PC-9 (cell line): Measurements from ENCODE around the gene JUND. TPM values are rescaled to one million over a fixed set of nuclear protein-coding genes. Genes with fewer than 3 reads are reported as not detected.

Experiments used
- BruUV-seq: library from RNA; stranded (reverse); fragments of 400-500 nt; replicated peaks from 2 replicates; lab custom pipeline; 2021; lab: Mats Ljungman, UMichigan
- CTCF ChIA-PET: fragments of 300-600 bp; sonication (Branson Sonifier 250); formaldehyde crosslinking; loops from one replicate; lab custom pipeline; 2022; ENCODE audit warnings: antibody characterized with exemption; lab: Charles Lee
- POLR2A ChIA-PET: fragments of 300-600 bp; sonication (Branson Sonifier 250); formaldehyde crosslinking; loops from one replicate; lab custom pipeline; 2022; ENCODE audit warnings: antibody characterized with exemption; ENCODE audit not compliant: unreplicated experiment; lab: Charles Lee
- DNase-seq, 2 experiments: peaks; one replicate each; pipeline versions ENCODE4 v3.0.0 to v3.0.0-alpha.2; 2015 to 2022; ENCODE audit warnings: mixed read lengths in 1 of 2
- H2AFZ ChIP-seq: fragments of 200-600 bp; sonication (generic); 2 replicates; pipeline ENCODE4 v1.8.1; 2017; ENCODE audit warnings: antibody characterized with exemption
- H3F3A ChIP-seq: fragments of 200-600 bp; sonication (generic); 2 replicates; pipeline ENCODE4 v1.8.1; 2017; ENCODE audit warnings: antibody characterized with exemption, mild to moderate bottlenecking, low read depth; ENCODE audit not compliant: insufficient read depth
- H3K27ac ChIP-seq: fragments of 200-600 bp; sonication (generic); 2 replicates; pipeline ENCODE4 v1.6.1; 2016; ENCODE audit warnings: mixed run types
- H3K27me3 ChIP-seq: fragments of 200-600 bp; sonication (generic); 2 replicates; pipeline ENCODE4 v1.6.1; 2016; ENCODE audit warnings: low read depth, mixed run types; ENCODE audit not compliant: insufficient read depth
- H3K36me3 ChIP-seq: fragments of 200-600 bp; sonication (generic); 2 replicates; pipeline ENCODE4 v1.6.1; 2016; ENCODE audit warnings: low read depth, mixed run types
- H3K4me1 ChIP-seq: fragments of 200-600 bp; sonication (generic); replicated peaks from 2 replicates; pipeline ENCODE4 v1.6.1; 2016; ENCODE audit warnings: mixed run types; ENCODE audit not compliant: insufficient read depth
- H3K4me2 ChIP-seq: fragments of 200-600 bp; sonication (generic); 2 replicates; pipeline ENCODE4 v1.6.1; 2017; ENCODE audit warnings: mixed run types
- H3K4me3 ChIP-seq: fragments of 200-600 bp; sonication (generic); 2 replicates; pipeline ENCODE4 v1.6.1; 2016; ENCODE audit warnings: mixed run types
- H3K79me2 ChIP-seq: fragments of 200-600 bp; sonication (generic); 2 replicates; pipeline ENCODE4 v1.6.1; 2017; ENCODE audit warnings: low read depth, mixed run types
- H3K9me2 ChIP-seq: fragments of 200-600 bp; sonication (generic); 2 replicates; pipeline ENCODE4 v1.8.1; 2017; ENCODE audit warnings: mild to moderate bottlenecking; ENCODE audit not compliant: insufficient read depth
- H3K9me3 ChIP-seq: fragments of 200-600 bp; sonication (generic); 2 replicates; pipeline ENCODE4 v1.8.1; 2016; ENCODE audit warnings: low read depth; ENCODE audit not compliant: insufficient read depth
- H4K20me1 ChIP-seq: fragments of 200-600 bp; sonication (generic); 2 replicates; pipeline ENCODE4 v1.8.1; 2017; ENCODE audit not compliant: insufficient read depth
- EZH2 ChIP-seq: fragments of 200-600 bp; sonication (generic); IDR thresholded peaks from 2 replicates; pipeline ENCODE4 v1.8.0; 2017; ENCODE audit warnings: antibody characterized with exemption, low read depth
- intact Hi-C: fragments of 100-400 bp; cut with micrococcal nuclease; formaldehyde crosslinking; loops from one replicate; pipeline ENCODE4 v1.10.0; 2022; ENCODE audit not compliant: unreplicated experiment
- total RNA-seq: library from RNA; stranded (reverse); gene quantifications from 2 replicates; pipeline ENCODE4 v1.2.3, GENCODE V29; 2021
- TF ChIP-seq, protein P1 (sequence below): fragments of 200-600 bp; sonication (generic); conservative IDR thresholded peaks from 2 replicates; pipeline ENCODE4 v1.6.1; 2017; ENCODE audit warnings: mixed run types, antibody characterized with exemption, mild to moderate bottlenecking, moderate library complexity

The JUND gene
- total RNA-seq, 1 experiment from 2014 or later, result 115 TPM

GRCh38 chr19:18252370-18252717 is 29.1 kb downstream of the JUND start:
- H3K9me2 ChIP-seq, result no peaks in the 10 kb centered on the region
- no peak overlapping the region for H2AFZ ChIP-seq
- DNase-seq, result no peak
- ChIA-PET POLR2A (no interaction called here), CTCF (interaction anchor here (0.5 to 1.6 kb wide), 9 partner anchors 12 to 453 kb away, joined by 3 to 11 read pairs (median 4); partner anchors contain the start of gene IFI30)
- no peak overlapping the region for H3K27ac ChIP-seq
- intact Hi-C loops, result loop anchor here (1.0 to 10.0 kb wide), 4 partner anchors 44 to 162 kb away; partner anchors contain the start of genes MPV17L2 and SSBP4
- H3K4me2 ChIP-seq, result no peak overlapping the region
- TF ChIP-seq, protein P1, sequence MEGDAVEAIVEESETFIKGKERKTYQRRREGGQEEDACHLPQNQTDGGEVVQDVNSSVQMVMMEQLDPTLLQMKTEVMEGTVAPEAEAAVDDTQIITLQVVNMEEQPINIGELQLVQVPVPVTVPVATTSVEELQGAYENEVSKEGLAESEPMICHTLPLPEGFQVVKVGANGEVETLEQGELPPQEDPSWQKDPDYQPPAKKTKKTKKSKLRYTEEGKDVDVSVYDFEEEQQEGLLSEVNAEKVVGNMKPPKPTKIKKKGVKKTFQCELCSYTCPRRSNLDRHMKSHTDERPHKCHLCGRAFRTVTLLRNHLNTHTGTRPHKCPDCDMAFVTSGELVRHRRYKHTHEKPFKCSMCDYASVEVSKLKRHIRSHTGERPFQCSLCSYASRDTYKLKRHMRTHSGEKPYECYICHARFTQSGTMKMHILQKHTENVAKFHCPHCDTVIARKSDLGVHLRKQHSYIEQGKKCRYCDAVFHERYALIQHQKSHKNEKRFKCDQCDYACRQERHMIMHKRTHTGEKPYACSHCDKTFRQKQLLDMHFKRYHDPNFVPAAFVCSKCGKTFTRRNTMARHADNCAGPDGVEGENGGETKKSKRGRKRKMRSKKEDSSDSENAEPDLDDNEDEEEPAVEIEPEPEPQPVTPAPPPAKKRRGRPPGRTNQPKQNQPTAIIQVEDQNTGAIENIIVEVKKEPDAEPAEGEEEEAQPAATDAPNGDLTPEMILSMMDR, result no peak
- no peak for TF ChIP-seq EZH2
- H3K9me3 ChIP-seq, result no peaks in the 10 kb centered on the region
- no peaks in the 10 kb centered on the region for H3K79me2 ChIP-seq
- H3K27me3 ChIP-seq, result no peaks in the 10 kb centered on the region
- peaks cover 39% of the 10 kb centered on the region for H3K4me1 ChIP-seq
- H4K20me1 ChIP-seq, result no peaks in the 10 kb centered on the region
- H3F3A ChIP-seq, result peaks cover 43% of the 10 kb centered on the region
- H3K4me3 ChIP-seq, result no peak overlapping the region
- H3K36me3 ChIP-seq, result no peaks in the 10 kb centered on the region
- no TSS peak for BruUV-seq

DNA sequence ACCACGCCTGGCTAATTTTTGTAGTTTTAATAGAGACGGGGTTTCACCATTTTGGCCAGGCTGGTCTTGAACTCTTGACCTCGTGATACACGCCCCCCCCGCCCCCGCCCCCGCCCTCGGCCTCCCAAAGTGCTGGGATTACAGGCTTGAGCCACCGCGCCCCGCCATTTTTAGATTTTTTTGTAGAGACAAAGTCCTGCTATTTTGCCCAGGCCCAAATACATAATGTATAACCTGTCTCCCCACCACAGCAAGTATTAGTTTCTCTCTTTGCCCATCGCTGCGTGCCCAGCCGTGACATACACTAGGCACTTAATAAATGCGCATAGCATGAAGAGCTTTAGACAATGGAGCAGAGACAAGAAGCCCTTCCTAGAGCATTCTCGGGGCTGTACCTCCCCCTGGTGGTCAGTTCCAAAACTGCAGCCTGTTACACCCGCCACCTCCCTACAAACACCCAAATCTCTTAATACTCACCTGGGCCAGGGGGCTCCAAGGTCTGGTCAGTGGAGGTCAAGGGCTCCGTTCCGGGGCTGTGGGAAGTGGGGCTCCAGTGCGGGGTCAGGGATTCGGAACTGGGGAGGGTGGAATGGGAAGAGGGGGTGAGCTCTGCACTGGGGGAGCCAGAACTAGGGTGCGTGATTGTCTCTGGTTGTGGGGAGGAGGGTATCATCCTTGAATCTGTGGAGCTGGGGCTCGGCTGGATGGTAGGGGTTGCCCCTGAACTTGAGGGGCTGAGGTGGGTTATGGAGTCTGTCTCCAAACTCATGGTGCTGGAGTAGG is 29.6 kb downstream of the JUND start:
- Histone ChIP-seq H3K4me3 (no peak overlapping the region), H2AFZ (no peak overlapping the region), H3K4me2 (no peak overlapping the region), H3F3A (peaks cover 43% of the 10 kb centered on the region), H4K20me1 (no peaks in the 10 kb centered on the region), H3K4me1 (peaks cover 39% of the 10 kb centered on the region), H3K27ac (no peak overlapping the region), H3K79me2 (no peaks in the 10 kb centered on the region), H3K27me3 (no peaks in the 10 kb centered on the region), H3K36me3 (no peaks in the 10 kb centered on the region), H3K9me3 (no peaks in the 10 kb centered on the region), H3K9me2 (no peaks in the 10 kb centered on the region)
- peak; percentile 64 to 70 for DNase-seq
- ChIA-PET CTCF (interaction anchor here (0.6 to 1.3 kb wide), 4 partner anchors 43 to 454 kb away, joined by 3 to 10 read pairs (median 6); no protein-coding TSS in a partner anchor), POLR2A (interaction anchor here (0.7 kb wide), 1 partner anchor 200 kb away, joined by 3 read pairs; no protein-coding TSS in a partner anchor)
- intact Hi-C loops, result loop anchor here (1.0 to 10.0 kb wide), 5 partner anchors 43 to 244 kb away; partner anchors contain the start of genes MPV17L2 and SSBP4
- BruUV-seq, result no TSS peak
- TF ChIP-seq EZH2, result no peak
- TF ChIP-seq, protein P1, result peak; percentile 100

- intact Hi-C loops, result loop anchor here (5.0 to 10.0 kb wide), 2 partner anchors 58 to 165 kb away; partner anchors contain the start of genes MPV17L2 and SSBP4
Measured at GRCh38 chr19:18249834-18250233, 31.6 kb downstream of the JUND start.

More at GRCh38 chr19:18249834-18250233, 31.6 kb downstream of the JUND start:
- no peak for DNase-seq
- no peak overlapping the region for H2AFZ ChIP-seq
- CTCF ChIA-PET, result no interaction called here
- H3K27ac ChIP-seq, result no peak overlapping the region
- POLR2A ChIA-PET, result no interaction called here
- no peaks in the 10 kb centered on the region for H3K36me3 ChIP-seq
- H3K4me3 ChIP-seq, result no peak overlapping the region
- H4K20me1 ChIP-seq, result no peaks in the 10 kb centered on the region
- peaks cover 30% of the 10 kb centered on the region for H3K4me1 ChIP-seq
- no peak overlapping the region for H3K4me2 ChIP-seq
- H3K79me2 ChIP-seq, result no peaks in the 10 kb centered on the region
- no peaks in the 10 kb centered on the region for H3K27me3 ChIP-seq
- no peaks in the 10 kb centered on the region for H3K9me3 ChIP-seq
- H3K9me2 ChIP-seq, result no peaks in the 10 kb centered on the region
- no TSS peak for BruUV-seq
- TF ChIP-seq, protein P1, result no peak
- no peak for TF ChIP-seq EZH2
- H3F3A ChIP-seq, result peaks cover 31% of the 10 kb centered on the region
